K562 (cell line): ENCODE measurements around the gene CDH3. TPM values are rescaled to one million over a fixed set of nuclear protein-coding genes. Genes with fewer than 3 reads are reported as not detected.
A peak's percentile ranks its signal among the peaks of the same experiment; 100 is the strongest.

Source experiments
- SAFB ChIP-seq: fragments of 200-400 bp; formaldehyde crosslinking; IDR thresholded peaks from 2 replicates; pipeline ENCODE4 v1.6.1; 2017; ENCODE audit warnings: low read depth, low read length, borderline replicate concordance
- polyA plus RNA-seq, 8 experiments: library from polyadenylated mRNA; depleted of rRNA in 4 of 8; stranded (reverse) in 5 of 8; unstranded in 3 of 8; fragments of >200 nt; fragmentation: Nextera tagmentation in 2 of 8; fragmentation: Illumina TruSeq in 1 of 8; extraction: Ambion mirVana in 2 of 8; extraction: Trizol in 1 of 8; gene quantifications; 2 replicates each; pipeline versions ENCODE4 v1.2.1 to v1.2.3, GENCODE V29; 2011 to 2014; ENCODE audit warnings: inconsistent platforms in 1 of 8, missing spikeins in 1 of 8
- small RNA-seq: library from RNA; depleted of rRNA; stranded (forward); fragments of <200 nt; gene quantifications from one replicate; pipeline ENCODE3, GENCODE V24; 2014
- total RNA-seq, 7 experiments: library from RNA; depleted of rRNA in 6 of 7; stranded (reverse); fragments of >200 nt in 6 of 7; fragmentation: Illumina TruSeq in 2 of 7; extraction: Trizol in 2 of 7; gene quantifications; 2 replicates each; pipeline versions ENCODE4 v1.2.1 to v1.2.3, GENCODE V29; 2011 to 2021; ENCODE audit warnings: low replicate concordance in 1 of 7
- TF ChIP-seq, protein P1 (sequence below), 3 experiments: IDR thresholded peaks in 2 of 3; conservative IDR thresholded peaks in 1 of 3; 2 replicates each; pipeline ENCODE4 v1.5.1; 2011 to 2012; ENCODE audit warnings: low read length in 3 of 3, mild to moderate bottlenecking in 3 of 3, control low read depth in 2 of 3, improper control_type of control experiment in 1 of 3, inconsistent platforms in 1 of 3, low read depth in 1 of 3, mixed read lengths in 1 of 3, moderate library complexity in 1 of 3; ENCODE audit not compliant: insufficient read depth in 2 of 3

The CDH3 gene
- total and polyA plus RNA-seq, 9 of the 15 experiments (the other 6 are each of a cell fraction or from before 2014, with no cell fraction given), result 0.06 to 0.09 TPM; not detected in 7

DNA sequence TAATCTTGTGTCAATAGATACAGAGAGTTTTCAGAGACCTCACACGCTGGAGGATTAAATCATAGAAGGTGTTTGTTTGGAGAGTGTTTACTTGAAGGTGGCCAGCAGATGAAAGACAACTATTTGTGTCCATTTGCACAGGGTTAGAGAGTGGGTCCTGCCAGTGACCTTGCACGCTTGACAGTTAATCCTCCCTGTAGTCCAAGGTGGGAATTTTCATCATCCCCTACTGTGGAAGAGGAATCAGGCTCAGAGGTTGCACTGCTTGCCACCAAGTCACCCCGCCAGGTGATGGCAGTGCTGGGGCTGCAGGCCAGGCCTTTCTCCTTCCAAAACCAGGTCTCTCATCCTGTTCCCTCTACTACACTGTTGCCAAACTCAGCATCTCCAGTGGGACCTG is 104.3 kb downstream of the CDH3 start (continued):
- no peak for TF ChIP-seq SAFB
- TF ChIP-seq, protein P1, sequence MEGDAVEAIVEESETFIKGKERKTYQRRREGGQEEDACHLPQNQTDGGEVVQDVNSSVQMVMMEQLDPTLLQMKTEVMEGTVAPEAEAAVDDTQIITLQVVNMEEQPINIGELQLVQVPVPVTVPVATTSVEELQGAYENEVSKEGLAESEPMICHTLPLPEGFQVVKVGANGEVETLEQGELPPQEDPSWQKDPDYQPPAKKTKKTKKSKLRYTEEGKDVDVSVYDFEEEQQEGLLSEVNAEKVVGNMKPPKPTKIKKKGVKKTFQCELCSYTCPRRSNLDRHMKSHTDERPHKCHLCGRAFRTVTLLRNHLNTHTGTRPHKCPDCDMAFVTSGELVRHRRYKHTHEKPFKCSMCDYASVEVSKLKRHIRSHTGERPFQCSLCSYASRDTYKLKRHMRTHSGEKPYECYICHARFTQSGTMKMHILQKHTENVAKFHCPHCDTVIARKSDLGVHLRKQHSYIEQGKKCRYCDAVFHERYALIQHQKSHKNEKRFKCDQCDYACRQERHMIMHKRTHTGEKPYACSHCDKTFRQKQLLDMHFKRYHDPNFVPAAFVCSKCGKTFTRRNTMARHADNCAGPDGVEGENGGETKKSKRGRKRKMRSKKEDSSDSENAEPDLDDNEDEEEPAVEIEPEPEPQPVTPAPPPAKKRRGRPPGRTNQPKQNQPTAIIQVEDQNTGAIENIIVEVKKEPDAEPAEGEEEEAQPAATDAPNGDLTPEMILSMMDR (IDR thresholded peaks at IDR 0.05 in 2 of 3, conservative IDR thresholded peaks at IDR 0.05 in 1 of 3; ENCODE audit: insufficient read depth in 2 of 3, low read depth in 1 of 3, low read length in 3 of 3), result 0 out of 6 replicates have a peak, but pooled peaks of 1 of the 3 experiments have one; percentile 33

Small RNA genes lying within 50 kb of the gene (small RNA-seq; reads per million reads assigned to genes)
- not detected for gene HSPE1P5
- not detected for gene RF01233
- not detected for gene RNA5SP429

Other genes starting within 250 kb of the CDH3 start
- gene SMPD3, start 196.8 kb upstream of the CDH3 start, total RNA-seq (2014; rRNA removed), result 0.64 and 1.2 TPM in 2 replicates
- 0.11 TPM in 1 of 2 replicates, not detected in the other for gene SMPD3, start 196.8 kb upstream of the CDH3 start, total RNA-seq (2014; rRNA removed; fragmentation: Illumina TruSeq; extraction: Trizol)
- 0.23 and 0.72 TPM in 2 replicates for gene SMPD3, start 196.8 kb upstream of the CDH3 start, total RNA-seq (2015; rRNA removed; fragmentation: Illumina TruSeq; extraction: Trizol)
- 0.94 and 1.2 TPM in 2 replicates for gene SMPD3, start 196.8 kb upstream of the CDH3 start, total RNA-seq (2021)
- gene SMPD3, start 196.8 kb upstream of the CDH3 start, polyA plus RNA-seq (2011; rRNA removed), result 0.12 and 0.18 TPM in 2 replicates
- 0.12 and 1.00 TPM in 2 replicates for gene SMPD3, start 196.8 kb upstream of the CDH3 start, polyA plus RNA-seq (2014; fragmentation: Illumina TruSeq; extraction: Trizol)
- under 1 TPM; 0.03 to 0.08 TPM for gene SMPD3, start 196.8 kb upstream of the CDH3 start, polyA plus RNA-seq (2014; fragmentation: Nextera tagmentation; extraction: Ambion mirVana)
- gene SMPD3, start 196.8 kb upstream of the CDH3 start, polyA plus RNA-seq (2014; rRNA removed), result 0.19 and 0.42 TPM in 2 replicates
- 2.0 and 2.7 TPM in 2 replicates for gene ZFP90, start 106.0 kb upstream of the CDH3 start, total RNA-seq (2014; rRNA removed)
- 2.4 and 3.0 TPM in 2 replicates for gene ZFP90, start 106.0 kb upstream of the CDH3 start, total RNA-seq (2014; rRNA removed; fragmentation: Illumina TruSeq; extraction: Trizol)
- gene ZFP90, start 106.0 kb upstream of the CDH3 start, total RNA-seq (2015; rRNA removed; fragmentation: Illumina TruSeq; extraction: Trizol), result 1.8 and 2.6 TPM in 2 replicates
- 2.4 and 2.9 TPM in 2 replicates for gene ZFP90, start 106.0 kb upstream of the CDH3 start, total RNA-seq (2021)
- 1.2 and 1.7 TPM in 2 replicates for gene ZFP90, start 106.0 kb upstream of the CDH3 start, polyA plus RNA-seq (2011; rRNA removed)
- gene ZFP90, start 106.0 kb upstream of the CDH3 start, polyA plus RNA-seq (2014; fragmentation: Illumina TruSeq; extraction: Trizol), result 2.4 and 2.7 TPM in 2 replicates
- gene ZFP90, start 106.0 kb upstream of the CDH3 start, polyA plus RNA-seq (2014; fragmentation: Nextera tagmentation; extraction: Ambion mirVana), result under 1 TPM; 0.66 to 0.78 TPM
- 2.3 and 5.7 TPM in 2 replicates for gene ZFP90, start 106.0 kb upstream of the CDH3 start, polyA plus RNA-seq (2014; rRNA removed)
- gene CDH1, start 92.0 kb downstream of the CDH3 start, total RNA-seq (2014; rRNA removed), result not detected in 2 replicates
- gene CDH1, start 92.0 kb downstream of the CDH3 start, total RNA-seq (2014; rRNA removed; fragmentation: Illumina TruSeq; extraction: Trizol), result not detected in 2 replicates
- gene CDH1, start 92.0 kb downstream of the CDH3 start, total RNA-seq (2015; rRNA removed; fragmentation: Illumina TruSeq; extraction: Trizol), result 0.60 TPM in 1 of 2 replicates, not detected in the other
- gene CDH1, start 92.0 kb downstream of the CDH3 start, total RNA-seq (2021), result 0.69 and 0.76 TPM in 2 replicates
- gene CDH1, start 92.0 kb downstream of the CDH3 start, polyA plus RNA-seq (2011; rRNA removed), result not detected in 2 replicates
- not detected in 2 replicates for gene CDH1, start 92.0 kb downstream of the CDH3 start, polyA plus RNA-seq (2014; fragmentation: Illumina TruSeq; extraction: Trizol)
- under 1 TPM in 1 of 2 experiments, not detected in 1; 0.01 TPM for gene CDH1, start 92.0 kb downstream of the CDH3 start, polyA plus RNA-seq (2014; fragmentation: Nextera tagmentation; extraction: Ambion mirVana)
- gene CDH1, start 92.0 kb downstream of the CDH3 start, polyA plus RNA-seq (2014; rRNA removed), result not detected in 2 replicates
- 10.9 and 12.2 TPM in 2 replicates for gene TANGO6, start 198.2 kb downstream of the CDH3 start, total RNA-seq (2014; rRNA removed)
- 10.6 and 13.2 TPM in 2 replicates for gene TANGO6, start 198.2 kb downstream of the CDH3 start, total RNA-seq (2014; rRNA removed; fragmentation: Illumina TruSeq; extraction: Trizol)
- gene TANGO6, start 198.2 kb downstream of the CDH3 start, total RNA-seq (2015; rRNA removed; fragmentation: Illumina TruSeq; extraction: Trizol), result 9.7 and 10.4 TPM in 2 replicates
- 15.2 and 15.7 TPM in 2 replicates for gene TANGO6, start 198.2 kb downstream of the CDH3 start, total RNA-seq (2021)
- 9.4 and 9.6 TPM in 2 replicates for gene TANGO6, start 198.2 kb downstream of the CDH3 start, polyA plus RNA-seq (2011; rRNA removed)
- 7.1 TPM in 2 replicates for gene TANGO6, start 198.2 kb downstream of the CDH3 start, polyA plus RNA-seq (2014; fragmentation: Illumina TruSeq; extraction: Trizol)
- 1 to 10 TPM; 1.6 to 1.7 TPM for gene TANGO6, start 198.2 kb downstream of the CDH3 start, polyA plus RNA-seq (2014; fragmentation: Nextera tagmentation; extraction: Ambion mirVana)
- gene TANGO6, start 198.2 kb downstream of the CDH3 start, polyA plus RNA-seq (2014; rRNA removed), result 3.9 and 5.5 TPM in 2 replicates